NCI-H1048 (cell line): ENCODE data around the gene KLHDC8B.

Experiments used
- DNase-seq: peaks from one replicate; lab custom pipeline; 2025; lab: John Stamatoyannopoulos, UW

The KLHDC8B gene

DNA sequence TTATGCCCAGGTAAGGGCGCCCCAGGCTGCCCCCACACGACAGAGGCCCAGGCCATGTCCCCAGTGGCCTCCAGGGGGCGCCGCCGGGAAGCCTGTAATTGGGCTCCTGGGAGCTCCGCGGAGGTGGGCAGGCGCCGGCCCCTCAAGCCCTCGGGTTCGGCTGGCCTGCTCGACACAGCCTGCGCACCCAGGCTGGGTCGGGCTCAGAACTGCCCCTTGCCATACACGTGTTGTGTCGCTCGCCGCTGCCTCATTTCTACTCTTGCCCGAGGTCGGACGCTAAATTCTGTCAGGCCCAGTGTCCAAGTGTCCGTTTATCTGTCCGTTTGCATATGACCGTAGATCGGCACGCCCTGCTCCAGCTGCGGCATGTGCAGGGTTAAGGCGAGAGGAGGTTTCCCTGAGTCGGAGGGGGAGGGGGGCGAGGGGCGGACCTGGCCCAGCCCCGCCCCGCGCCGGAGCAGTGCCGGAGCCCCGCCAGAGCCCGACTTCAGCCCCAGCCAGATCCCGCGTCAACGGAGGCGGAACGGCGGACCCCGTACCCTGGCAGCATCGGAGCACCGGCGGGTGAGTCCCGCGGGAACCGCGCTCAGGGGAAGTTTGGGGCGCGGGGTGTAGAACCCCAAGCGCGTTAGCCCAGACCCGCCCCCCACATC is at the start of gene KLHDC8B:
KLHDC8B (plus strand) TSS at position 480 of the 656 bp plus-strand sequence. CDS start 1,172 bp downstream, outside the sequence.
- DNase-seq: peak; percentile 45

DNA sequence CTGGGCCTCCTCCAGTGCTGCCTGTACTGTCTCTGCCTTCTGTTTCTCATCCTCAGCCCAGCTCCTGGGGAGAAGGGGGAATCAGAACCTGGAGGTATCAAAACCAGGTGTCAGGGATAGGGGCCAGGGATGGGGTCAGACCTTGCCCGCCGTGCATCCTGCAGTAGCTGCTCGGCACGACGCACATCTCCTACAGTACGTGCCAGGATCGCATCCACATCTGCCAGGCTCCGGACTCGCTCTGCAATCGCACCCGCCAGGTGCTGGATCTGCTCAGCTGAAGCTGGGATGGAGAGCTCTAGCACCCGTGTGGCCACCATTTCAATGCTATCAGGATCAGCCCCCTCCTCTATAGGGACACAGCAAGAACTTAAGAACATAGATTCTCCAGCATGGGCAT is 49.4 kb upstream of the KLHDC8B start:
- no peak for DNase-seq

DNA sequence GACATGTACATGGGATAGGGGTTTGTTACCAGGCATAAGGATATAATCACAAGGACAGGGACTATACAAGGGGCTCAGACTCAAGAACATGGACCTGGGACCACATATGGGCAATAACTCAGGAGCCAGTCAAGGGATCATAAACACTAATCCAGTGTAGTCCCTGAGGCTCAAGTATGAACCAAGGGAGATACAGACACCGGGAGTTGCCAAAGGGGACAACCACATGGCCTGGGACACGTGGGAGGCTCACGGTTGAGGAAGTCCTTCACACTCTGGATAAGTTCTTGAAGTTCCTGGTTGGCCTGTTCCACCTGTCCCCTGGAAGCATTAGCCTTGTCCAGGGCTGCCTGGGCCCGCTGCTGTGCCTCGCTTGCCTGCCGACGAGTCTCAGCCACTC is 48.9 kb upstream of the KLHDC8B start:
- no peak for DNase-seq

DNA sequence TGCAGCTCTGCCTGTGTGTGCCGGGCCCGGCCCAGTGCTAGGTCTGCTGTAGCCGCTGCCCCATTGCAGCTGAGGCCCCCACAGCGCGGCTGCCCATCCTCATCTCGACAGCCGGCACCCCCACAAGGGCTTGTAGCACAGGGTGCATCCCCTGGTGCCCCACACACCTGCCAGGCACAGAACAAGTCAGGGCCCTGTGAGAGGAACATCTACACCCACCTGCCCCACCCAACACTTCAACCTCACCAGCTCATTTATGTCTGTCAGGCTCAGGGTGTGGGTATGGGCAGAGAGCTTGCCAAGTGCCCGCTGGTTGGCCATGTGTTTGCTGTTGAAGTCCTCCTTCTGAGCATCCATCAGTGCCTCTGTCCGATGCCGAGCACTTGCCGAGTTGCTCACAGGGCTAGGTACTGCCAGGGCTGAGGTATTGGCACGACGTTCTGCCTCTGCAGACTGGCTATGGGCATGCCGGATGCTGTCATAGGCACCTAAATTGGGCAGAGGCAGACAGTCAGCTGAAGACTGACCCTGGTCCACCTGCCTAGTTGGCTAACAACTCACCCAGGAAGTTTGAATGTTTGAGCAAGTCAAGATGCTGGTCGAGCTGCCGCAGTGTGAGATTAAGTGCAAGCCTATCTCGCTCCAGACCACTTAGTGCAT is 48.4 kb upstream of the KLHDC8B start:
- no peak for DNase-seq

DNA sequence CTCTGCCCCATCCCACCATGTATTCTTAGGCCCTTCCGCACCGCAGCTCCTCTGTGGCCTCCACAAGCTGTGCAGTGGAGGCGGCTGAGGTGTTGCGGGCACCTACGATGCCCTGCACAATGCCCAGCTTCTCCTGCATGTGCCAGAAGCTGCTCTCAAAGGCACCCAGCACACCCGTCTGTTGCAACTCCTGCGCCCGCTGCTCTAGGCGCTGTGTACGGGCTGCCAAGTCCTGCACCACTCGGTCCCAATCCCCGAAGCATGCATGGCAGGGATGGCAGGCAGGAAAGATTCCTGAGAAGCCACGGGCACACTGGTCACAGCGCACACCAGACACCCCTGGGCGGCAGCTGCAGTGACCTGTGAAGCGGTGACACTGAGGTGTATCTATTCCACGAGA is 47.7 kb upstream of the KLHDC8B start:
- no peak for DNase-seq

DNA sequence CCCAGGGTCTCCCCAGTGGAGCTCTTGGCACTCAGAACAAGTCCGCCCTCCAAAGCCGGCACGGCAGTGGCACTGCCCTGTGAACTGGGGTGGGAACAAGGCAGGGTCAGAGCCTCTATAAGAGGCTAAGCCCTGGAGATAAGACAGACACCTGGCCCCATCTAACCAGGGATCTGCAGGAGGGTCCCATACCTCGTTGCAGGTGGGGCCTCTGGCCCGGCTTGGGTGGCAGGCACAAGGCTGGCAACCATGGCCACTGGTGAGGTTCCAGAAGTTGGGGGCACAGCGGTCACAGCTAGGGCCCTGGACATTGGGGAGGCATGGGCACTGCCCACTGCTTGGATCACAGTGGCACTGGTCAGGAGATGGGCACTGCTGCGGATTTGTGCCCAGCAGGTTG is 47.2 kb upstream of the KLHDC8B start:
- DNase-seq: no peak

DNA sequence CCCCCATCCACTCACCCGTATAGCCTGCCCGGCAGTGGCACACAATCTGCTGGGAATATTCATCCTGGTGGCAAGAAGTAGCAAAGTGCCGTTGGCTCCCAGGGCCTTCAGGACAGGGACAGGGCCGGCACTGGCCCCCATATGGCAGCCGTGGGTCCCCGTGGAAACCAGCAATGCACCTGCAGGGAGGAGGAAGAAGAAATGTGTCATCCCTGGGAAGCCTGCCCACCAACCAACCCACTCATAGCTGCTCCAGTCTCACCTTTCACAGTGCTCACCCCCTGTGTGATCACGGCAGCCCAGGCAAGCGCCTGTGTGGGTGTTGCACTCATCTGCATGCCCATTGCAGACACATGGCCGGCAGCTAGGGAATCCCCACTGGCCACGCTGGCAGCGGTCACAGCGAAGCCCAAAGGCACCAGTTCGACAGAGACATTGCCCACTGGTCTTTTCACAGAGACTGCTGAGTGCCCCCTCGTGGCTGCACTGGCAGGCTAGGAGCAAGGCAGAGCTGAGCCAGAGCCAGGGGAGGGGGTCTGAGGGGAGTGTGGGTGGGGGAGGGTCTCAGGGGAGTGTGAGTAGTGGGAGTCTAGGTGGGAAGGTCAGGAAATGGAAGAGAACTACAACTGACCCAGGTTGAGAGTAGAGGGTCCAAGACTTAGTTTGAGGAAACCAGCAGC is 46.3 kb upstream of the KLHDC8B start:
- DNase-seq: no peak

DNA sequence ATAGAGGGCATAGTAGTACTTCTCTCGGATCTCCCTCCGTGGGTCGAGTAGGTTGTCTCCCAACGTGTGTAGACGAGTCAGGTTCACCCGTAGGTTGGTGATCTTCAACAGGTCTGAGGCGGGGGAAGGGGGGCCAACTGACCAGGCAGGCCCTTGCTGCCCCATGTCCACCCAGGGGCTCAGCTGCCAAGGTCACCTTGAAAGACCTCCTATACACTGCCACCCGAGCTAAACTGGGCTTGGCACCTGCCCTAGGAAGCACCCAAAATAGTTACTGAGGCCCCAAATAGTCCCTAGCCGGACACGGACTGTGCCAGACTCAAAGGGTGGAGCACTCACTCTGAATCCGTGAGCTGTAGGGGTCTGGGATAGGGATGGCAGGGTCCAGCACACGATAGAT is 40.4 kb upstream of the KLHDC8B start:
- no peak for DNase-seq

DNA sequence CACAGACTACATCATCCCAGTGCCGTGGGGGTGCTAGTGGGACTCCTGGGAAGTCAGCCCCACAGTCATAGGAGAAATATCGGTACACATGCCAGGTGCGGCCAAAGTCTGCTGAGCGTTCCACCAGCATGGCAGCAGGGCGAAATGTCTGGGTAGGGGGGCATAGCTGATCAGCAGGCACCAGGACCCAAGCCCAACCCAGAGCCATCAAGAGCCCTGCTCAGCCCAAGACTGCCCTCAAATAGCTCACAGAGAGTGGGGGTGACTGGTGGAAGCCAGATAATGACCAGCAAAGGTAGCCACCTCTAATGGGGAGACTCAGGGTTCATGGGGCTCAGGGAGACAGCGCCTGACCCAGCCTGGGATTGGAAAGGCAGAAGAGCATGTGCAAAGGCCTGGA is 39.8 kb upstream of the KLHDC8B start:
- no peak for DNase-seq

DNA sequence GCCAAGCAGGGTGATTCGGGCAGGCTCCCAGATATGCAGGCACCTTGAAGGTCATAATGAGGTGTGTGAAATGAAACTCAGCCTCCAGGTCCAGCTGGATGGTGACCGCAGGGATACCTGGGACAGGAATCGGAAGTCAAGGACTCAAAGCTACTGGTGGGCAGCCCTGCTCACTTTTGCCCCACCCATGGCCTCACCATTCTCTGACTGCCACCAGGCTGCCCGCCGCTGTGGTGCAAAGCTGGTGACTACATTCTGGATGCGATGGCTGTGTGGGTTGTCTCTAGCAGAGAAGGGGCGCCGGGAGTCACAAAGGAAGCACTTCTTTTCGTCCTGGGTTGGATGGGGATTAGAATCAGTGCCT is 39.3 kb upstream of the KLHDC8B start:
- no peak for DNase-seq

DNA sequence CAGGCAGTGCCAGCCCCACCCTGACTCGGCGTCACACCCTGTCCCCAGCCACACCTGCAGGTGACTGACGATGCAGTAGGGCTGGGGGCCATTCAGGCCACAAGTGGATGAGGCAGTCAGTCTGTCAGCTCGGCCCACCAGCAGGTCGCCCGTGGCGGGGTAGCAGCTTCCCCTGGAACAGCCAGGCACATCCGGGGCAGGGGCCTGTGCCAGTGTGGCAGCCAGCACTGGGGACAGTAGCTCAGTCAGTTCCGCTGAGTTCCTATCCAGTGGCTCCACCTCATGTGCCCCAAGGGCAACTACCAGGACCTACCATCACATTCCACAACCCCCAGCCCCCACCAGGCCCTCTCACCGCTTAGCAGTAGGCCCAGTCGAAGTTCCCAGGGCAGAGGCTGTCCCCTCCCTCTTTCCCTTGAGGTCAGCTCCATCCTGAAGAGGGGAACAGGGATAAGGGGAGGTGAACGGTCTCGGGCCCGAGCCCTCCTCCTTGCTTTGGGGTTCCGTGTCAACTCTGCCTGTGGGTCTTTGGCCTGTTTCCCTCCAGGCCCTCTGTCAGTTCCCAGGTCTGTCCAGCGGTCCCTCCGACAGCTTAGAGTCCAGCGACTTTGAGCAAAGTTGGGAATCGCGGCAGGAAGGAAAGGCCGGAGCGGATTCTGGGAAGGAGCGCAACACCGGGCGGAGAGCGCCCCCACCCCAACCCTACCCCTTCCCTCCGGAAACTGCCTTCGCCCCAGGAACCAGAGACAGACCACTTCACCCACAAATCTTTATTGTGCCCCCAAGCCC is 38.8 kb upstream of the KLHDC8B start, which contains the start of gene LAMB2:
LAMB2 (minus strand) TSS at position 614 of the 789 bp plus-strand sequence; CDS start at position 431, 183 bp downstream.
- no peak for DNase-seq

DNA sequence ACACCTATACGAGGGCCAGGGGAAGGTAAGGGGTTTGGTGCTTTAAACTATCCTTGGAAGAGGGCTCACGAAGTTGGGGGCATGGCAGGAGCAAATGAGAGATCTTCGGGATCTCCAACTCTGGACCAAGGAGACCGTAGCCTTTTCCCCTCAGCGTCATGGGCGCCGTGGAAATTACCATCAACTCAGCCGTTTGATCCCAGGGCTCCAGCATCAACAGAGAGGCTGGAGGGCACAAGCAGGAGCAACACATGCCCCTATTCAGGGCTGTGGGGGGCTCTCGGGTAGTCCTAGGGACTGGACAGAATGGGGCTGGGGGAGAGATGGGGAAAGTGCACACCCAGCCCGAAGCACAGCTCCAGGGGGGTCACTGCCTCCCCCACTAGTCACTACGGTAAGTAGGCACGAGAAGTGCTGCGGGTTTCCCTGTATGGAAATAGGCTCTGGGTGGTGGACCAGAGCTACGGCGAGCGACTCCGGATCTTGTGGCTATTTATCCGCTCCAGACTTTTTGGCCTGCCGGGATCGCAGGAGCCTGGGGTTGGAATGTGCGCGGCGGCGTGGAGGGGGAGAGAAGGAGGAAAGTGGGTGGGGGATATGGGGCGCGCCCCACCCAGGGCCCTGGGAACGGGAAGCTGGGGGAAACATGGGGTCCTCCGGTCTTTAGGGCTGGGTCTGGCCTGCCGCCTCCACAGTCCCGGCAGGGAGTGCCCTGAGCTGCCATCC is 38.0 kb upstream of the KLHDC8B start:
- DNase-seq: peak; percentile 64

DNA sequence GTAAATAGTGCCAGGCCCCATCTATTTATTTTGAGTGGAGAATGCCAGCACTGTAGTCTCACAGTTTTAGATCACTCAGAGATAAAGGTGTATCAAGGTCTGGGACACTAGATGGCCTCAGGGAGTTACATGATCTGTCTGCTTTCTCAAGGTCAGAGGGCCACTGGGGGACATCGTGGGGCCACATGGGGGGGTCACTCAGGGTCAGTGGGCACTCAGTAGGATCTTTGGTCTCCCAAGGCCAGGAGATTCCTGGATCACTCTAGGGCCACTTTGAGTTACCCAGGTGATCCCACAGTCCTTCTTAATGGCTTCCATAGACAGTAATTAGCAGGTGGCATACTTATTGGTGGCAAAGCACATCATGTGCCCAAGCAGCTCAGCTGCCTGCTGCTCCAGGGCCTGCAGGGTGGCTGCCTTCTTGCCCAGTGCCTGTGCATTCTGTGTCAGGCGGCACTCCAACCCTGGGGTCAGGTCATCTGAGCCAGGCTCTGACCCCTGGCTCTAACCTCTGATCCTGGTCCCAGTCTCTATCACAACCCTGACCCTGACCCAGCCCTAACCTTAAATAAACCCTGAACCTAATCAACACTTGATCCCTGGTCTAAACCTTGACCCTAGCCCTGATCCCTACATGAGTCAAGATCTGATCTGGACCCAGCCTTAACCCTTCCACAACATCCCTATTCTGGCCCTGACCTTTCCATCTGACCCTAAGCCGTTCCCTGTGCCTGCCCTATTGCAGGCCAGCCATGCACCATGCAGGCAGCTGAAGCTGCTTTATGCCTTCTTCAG is 36.7 kb upstream of the KLHDC8B start:
- DNase-seq: no peak

DNA sequence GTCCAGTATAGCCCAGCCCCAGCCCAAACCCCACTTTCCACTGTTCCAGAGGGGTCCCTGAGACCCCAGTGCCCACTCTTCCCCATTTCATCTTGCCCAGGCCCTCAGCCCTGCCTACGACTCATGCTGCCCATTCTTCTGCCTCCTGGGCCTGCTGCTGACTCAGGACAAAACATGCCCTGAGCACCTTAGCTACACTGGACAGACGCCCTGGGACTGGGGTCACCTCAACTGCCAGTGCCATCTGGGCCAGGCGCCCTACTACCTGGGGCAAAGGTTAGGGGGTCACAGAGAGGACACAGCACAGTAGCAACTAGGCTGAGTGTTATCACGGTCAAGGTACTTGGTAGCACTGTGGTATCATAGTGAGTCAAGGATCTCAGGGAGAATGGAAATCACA is 35.9 kb upstream of the KLHDC8B start:
- DNase-seq: no peak

DNA sequence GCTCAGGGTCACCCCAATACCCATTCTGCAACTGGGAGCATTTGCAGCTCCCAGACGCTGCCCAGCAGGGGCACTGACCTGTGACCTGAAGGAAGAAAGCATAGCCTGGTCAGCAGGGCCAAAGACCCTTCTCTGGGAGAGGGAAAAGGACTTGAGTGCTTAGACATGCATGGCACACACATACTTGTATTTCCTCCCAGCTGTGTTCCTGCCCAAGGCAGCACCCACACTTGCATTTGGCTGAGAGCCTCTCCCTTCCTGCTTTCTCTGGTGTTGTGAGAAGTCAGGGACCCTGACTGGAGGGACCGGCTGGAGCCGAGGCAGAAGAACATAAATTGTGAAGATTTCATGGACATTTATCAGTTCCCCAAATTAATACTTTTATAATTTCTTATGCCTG is 31.3 kb upstream of the KLHDC8B start:
- no peak for DNase-seq

DNA sequence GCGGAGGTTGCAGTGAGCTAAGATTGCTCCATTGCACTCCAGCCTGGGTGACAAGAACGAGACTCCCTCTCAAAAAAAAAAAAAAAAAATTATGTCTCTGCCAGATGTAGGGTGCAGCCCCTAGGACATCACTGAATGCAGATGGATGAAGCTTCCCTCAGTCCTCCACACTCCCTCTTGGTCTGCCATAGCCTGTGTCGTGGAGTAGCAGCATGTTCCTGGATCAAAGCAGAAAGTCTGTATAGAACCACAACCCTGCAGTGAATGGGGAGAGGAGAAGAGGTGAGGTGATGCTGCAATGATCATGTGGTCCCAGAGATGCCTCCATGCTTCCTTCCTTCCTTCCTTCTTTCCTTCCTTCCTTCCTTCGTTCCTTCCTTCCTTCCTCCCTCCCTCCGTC is 23.2 kb upstream of the KLHDC8B start:
- no peak for DNase-seq

DNA sequence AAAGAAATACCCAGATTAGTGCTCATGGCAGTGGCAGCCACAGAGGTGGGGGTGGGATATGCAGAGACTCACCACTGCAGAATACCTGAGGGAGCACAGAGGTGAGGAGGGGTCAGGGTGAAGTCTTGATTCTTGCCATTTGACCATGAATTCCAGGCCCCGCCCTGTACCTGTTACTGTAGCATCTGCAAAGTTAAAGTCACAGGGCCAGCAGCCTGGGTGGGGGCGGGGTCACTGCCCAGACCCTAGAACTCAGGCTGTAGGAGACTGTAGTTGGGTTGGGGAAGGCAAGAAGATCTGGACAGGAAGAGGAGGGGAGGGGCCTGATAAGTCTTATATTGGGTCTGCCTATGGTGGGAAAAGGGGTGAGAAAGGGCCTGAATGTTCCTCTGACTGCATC is 19.8 kb upstream of the KLHDC8B start:
- no peak for DNase-seq

DNA sequence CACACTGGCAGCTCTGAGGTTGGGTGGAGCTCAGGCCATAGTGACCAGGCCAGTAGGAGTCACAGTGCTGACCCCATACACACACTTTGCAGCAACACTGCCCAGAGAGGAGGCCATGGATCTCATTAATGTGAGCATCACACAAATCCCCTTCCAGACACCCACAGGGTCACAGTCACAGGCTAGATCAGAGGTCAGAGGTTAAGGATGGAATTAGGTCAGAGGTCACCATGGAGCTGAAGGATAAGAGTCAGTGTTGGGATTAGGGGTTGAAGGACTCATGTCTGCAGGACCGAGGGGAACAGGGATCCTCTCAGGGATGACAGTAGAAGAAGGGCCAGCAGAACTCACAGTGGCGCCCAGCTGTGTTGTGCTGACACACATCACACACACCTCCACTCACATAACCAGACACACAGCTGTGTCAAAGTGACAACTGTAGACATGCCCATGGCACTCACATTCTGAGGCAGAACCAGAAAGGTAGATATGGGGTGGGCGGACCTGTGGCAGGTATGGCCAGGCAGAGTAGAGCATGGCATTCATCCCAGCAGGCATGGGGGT is 18.0 kb upstream of the KLHDC8B start:
- DNase-seq: no peak

DNA sequence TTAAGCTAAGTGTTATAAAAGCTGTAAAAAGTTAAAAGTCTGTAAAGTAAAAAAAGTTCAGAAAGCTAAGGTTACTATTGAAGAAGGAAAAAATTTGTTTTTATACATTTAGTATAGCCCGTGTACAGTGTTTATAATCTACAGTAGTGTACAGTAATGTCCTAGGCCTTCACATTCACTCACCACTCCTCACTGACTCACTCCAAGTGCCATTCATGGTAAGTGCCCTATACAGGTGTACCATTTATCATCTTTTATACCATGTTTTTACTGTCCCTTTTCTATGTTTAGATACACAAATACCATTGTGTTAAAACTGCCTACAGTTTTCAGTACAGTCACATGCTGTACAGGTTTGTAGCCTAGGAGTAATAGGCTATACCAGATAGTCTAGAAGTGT is 14.1 kb upstream of the KLHDC8B start:
- no peak for DNase-seq

DNA sequence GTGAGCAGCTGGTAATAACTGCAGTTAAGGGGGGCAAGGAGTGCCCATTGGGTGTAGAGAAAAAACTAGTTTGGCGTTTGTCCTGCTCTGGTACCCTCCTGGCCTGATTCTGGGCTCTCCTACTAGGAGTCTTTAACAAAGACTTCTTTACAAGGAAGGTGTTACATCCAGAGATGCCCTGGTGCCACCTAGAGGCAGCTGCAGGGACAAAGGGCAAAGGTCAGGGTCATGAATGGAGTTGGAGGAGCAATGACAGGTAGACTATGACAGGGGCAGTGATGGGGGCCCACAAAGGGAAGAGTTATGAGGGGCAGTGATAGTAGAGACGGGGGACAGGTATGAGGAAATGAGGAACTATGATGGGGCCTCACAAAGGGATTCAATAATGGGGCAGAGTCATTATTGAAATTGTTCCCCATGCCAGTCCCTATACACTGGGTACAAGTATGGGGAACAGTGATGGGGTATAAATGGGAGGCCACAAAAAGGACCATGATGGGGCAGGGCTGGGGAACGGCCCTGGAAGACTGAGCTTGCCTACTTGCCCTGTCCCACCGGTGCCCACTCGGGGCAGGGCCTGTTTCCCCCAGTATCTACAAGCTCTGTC is 13.2 kb upstream of the KLHDC8B start:
- no peak for DNase-seq
